Endothelial cell of umbilical vein (primary cell): ENCODE data around the gene PEAR1.

Source experiments
- JUN ChIP-seq: IDR thresholded peaks from 2 replicates; pipeline ENCODE4 v1.6.1; 2011; ENCODE audit warnings: borderline replicate concordance, low read depth; ENCODE audit not compliant: insufficient read length, insufficient read depth
- MYC ChIP-seq: IDR thresholded peaks from one replicate; pipeline ENCODE4 v1.6.1; 2011; ENCODE audit warnings: mild to moderate bottlenecking, low read depth, low read length
- POLR2AphosphoS5 ChIP-seq: IDR thresholded peaks from 2 replicates; pipeline ENCODE4 v1.6.1; 2012; ENCODE audit warnings: low read depth, mild to moderate bottlenecking, control low read depth, low read length, moderate library complexity; ENCODE audit not compliant: insufficient read depth
- TF ChIP-seq, protein P1 (sequence below), 2 donors: IDR thresholded peaks; 1 replicate in 1 of 2; 2 replicates in 1 of 2; pipeline ENCODE4 v1.5.1; 2011; ENCODE audit warnings: low read length in 2 of 2, mild to moderate bottlenecking in 2 of 2, moderate library complexity in 2 of 2, control low read depth in 1 of 2, inconsistent platforms in 1 of 2, low read depth in 1 of 2; ENCODE audit not compliant: insufficient read depth in 1 of 2; ENCODE audit errors: extremely low read depth in 1 of 2

DNA sequence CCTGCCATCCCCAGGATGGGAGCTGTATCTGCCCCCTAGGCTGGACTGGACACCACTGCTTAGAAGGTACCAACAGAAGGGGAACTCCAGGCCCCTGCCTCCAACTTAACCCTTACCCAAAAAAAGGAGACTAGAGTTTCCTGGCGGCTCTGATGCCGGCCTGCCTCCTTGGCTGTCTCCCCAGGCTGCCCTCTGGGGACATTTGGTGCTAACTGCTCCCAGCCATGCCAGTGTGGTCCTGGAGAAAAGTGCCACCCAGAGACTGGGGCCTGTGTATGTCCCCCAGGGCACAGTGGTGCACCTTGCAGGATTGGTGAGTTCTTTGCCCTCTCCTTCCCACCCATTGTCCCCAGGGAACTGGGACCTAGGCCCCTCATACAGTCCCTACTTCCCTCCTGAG, 18.8 kb downstream of the PEAR1 start:
- TF ChIP-seq MYC (no peak), POLR2AphosphoS5 (no peak), JUN (no peak)
- TF ChIP-seq, protein P1, sequence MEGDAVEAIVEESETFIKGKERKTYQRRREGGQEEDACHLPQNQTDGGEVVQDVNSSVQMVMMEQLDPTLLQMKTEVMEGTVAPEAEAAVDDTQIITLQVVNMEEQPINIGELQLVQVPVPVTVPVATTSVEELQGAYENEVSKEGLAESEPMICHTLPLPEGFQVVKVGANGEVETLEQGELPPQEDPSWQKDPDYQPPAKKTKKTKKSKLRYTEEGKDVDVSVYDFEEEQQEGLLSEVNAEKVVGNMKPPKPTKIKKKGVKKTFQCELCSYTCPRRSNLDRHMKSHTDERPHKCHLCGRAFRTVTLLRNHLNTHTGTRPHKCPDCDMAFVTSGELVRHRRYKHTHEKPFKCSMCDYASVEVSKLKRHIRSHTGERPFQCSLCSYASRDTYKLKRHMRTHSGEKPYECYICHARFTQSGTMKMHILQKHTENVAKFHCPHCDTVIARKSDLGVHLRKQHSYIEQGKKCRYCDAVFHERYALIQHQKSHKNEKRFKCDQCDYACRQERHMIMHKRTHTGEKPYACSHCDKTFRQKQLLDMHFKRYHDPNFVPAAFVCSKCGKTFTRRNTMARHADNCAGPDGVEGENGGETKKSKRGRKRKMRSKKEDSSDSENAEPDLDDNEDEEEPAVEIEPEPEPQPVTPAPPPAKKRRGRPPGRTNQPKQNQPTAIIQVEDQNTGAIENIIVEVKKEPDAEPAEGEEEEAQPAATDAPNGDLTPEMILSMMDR (IDR thresholded peaks at IDR 0.05; ENCODE audit: extremely low read depth in 1 of 2, insufficient read depth in 1 of 2, low read depth in 1 of 2, low read length in 2 of 2): no peak
